GM23248 (cell line): ENCODE measurements around the gene TNIP3. TPM values are rescaled to one million over a fixed set of nuclear protein-coding genes. Genes with fewer than 3 reads are reported as not detected.

Experiments used
- DNase-seq: peaks from one replicate; pipeline ENCODE4 v3.0.0-alpha.2; 2015
- H2AFZ ChIP-seq: fragments of 200-600 bp; sonication (generic); 2 replicates; pipeline ENCODE4 v1.6.1; 2016; ENCODE audit warnings: antibody characterized with exemption
- H3F3A ChIP-seq: fragments of 200-600 bp; sonication (generic); 2 replicates; pipeline ENCODE4 v1.6.1; 2016; ENCODE audit warnings: mild to moderate bottlenecking, antibody characterized with exemption, mixed run types; ENCODE audit not compliant: insufficient read depth
- H3K27ac ChIP-seq: fragments of 200-600 bp; sonication (generic); 2 replicates; pipeline ENCODE4 v1.5.1; 2016; ENCODE audit warnings: mild to moderate bottlenecking
- H3K27me3 ChIP-seq: fragments of 200-600 bp; sonication (generic); replicated peaks from 2 replicates; pipeline ENCODE4 v1.6.1; 2016; ENCODE audit warnings: mild to moderate bottlenecking; ENCODE audit not compliant: insufficient read depth
- H3K36me3 ChIP-seq: fragments of 200-600 bp; sonication (generic); 2 replicates; pipeline ENCODE4 v1.6.1; 2016; ENCODE audit warnings: low read depth, mild to moderate bottlenecking
- H3K4me1 ChIP-seq: fragments of 200-600 bp; sonication (generic); 2 replicates; pipeline ENCODE4 v1.6.1; 2016; ENCODE audit warnings: mild to moderate bottlenecking; ENCODE audit not compliant: insufficient read depth
- H3K4me2 ChIP-seq: fragments of 200-600 bp; sonication (generic); one replicate; pipeline ENCODE4 v1.6.1; 2016; ENCODE audit warnings: mild to moderate bottlenecking; ENCODE audit not compliant: unreplicated experiment
- H3K4me3 ChIP-seq: fragments of 200-600 bp; sonication (generic); 2 replicates; pipeline ENCODE4 v1.5.1; 2016; ENCODE audit warnings: mild to moderate bottlenecking
- H3K79me2 ChIP-seq: fragments of 200-600 bp; sonication (generic); 2 replicates; pipeline ENCODE4 v1.6.1; 2016; ENCODE audit warnings: mild to moderate bottlenecking; ENCODE audit not compliant: insufficient read depth
- H3K9ac ChIP-seq: fragments of 200-600 bp; sonication (generic); 2 replicates; pipeline ENCODE4 v1.6.1; 2016; ENCODE audit warnings: mild to moderate bottlenecking
- H3K9me2 ChIP-seq: fragments of 200-600 bp; sonication (generic); 2 replicates; pipeline ENCODE4 v1.6.1; 2016; ENCODE audit warnings: mixed run types, mild to moderate bottlenecking, moderate library complexity; ENCODE audit not compliant: insufficient read depth
- H3K9me3 ChIP-seq: fragments of 200-600 bp; sonication (generic); one replicate; pipeline ENCODE4 v1.6.1; 2017; ENCODE audit warnings: low read depth
- H4K20me1 ChIP-seq: fragments of 200-600 bp; sonication (generic); 2 replicates; pipeline ENCODE4 v1.6.0; 2016; ENCODE audit not compliant: insufficient read depth
- EZH2 ChIP-seq: fragments of 200-600 bp; sonication (generic); IDR thresholded peaks from 2 replicates; pipeline ENCODE4 v1.6.1; 2018; ENCODE audit warnings: antibody characterized with exemption, mild to moderate bottlenecking; ENCODE audit not compliant: insufficient read depth, poor library complexity, severe bottlenecking
- EZH2phosphoT487 ChIP-seq: fragments of 200-600 bp; sonication (generic); IDR thresholded peaks from 2 replicates; pipeline ENCODE4 v1.6.1; 2018; ENCODE audit warnings: antibody characterized with exemption, moderate library complexity, mild to moderate bottlenecking, low read depth; ENCODE audit not compliant: insufficient read depth
- WGBS, 2 experiments: methylation state at CpG; one replicate each; pipeline ENCODE4 v1.1.6; 2015 to 2017; ENCODE audit warnings: low lambda C conversion rate in 2 of 2, low coverage in 1 of 2; ENCODE audit errors: missing lambda C conversion rate in 2 of 2; 5-methylcytosine and 5-hydroxymethylcytosine counted together
- in situ Hi-C: fragments of 300-500 bp; cut with MboI; formaldehyde crosslinking; loops from 2 replicates; pipeline ENCODE4 v1.15.0; 2020
- polyA plus RNA-seq: library from polyadenylated mRNA; unstranded; fragments of >200 nt; fragmentation: Nextera tagmentation; extraction: Ambion mirVana; gene quantifications from 2 replicates; pipeline ENCODE4 v1.2.1, GENCODE V29; 2016
- total RNA-seq: library from RNA; depleted of rRNA; stranded (reverse); fragments of >200 nt; shearing (Covaris generic); gene quantifications from 2 replicates; pipeline ENCODE4 v1.2.3, GENCODE V29; 2014

Gene TNIP3
- total and polyA plus RNA-seq, 2 experiments from 2014 or later: 0.76 to 2.2 TPM

GRCh38 chr4:121140716-121141460 is 23.2 kb downstream of the TNIP3 start:
- Histone ChIP-seq H3F3A (peaks cover 38% of the 10 kb centered on the region), H3K4me3 (no peak overlapping the region), H3K27me3 (no peaks in the 10 kb centered on the region), H4K20me1 (no peaks in the 10 kb centered on the region), H3K36me3 (no peaks in the 10 kb centered on the region), H3K9ac (0 out of 2 replicates have a peak overlapping the region, but pooled peaks have one; percentile 14), H2AFZ (no peak overlapping the region), H3K9me3 (no peaks in the 10 kb centered on the region), H3K27ac (peak overlapping the region; percentile 70), H3K4me2 (peak overlapping the region; percentile 69), H3K4me1 (peaks cover 52% of the 10 kb centered on the region), H3K9me2 (no peaks in the 10 kb centered on the region), H3K79me2 (no peaks in the 10 kb centered on the region)
- DNase-seq: peak; percentile 94
- TF ChIP-seq EZH2phosphoT487: peak; percentile 87
- no peak for TF ChIP-seq EZH2
- in situ Hi-C loops: no loop called here
- 31 to 32% methylated on average over 5 of the region's 5 CpGs for WGBS, 2 experiments

GRCh38 chr4:121139533-121140222 is 24.4 kb downstream of the TNIP3 start:
- WGBS, 2 experiments: 57 to 63% methylated on average over 7 of the region's 7 CpGs
- no peak overlapping the region for H2AFZ ChIP-seq
- H3F3A ChIP-seq: peaks cover 38% of the 10 kb centered on the region
- 0 out of 2 replicates have a peak overlapping the region, but pooled peaks have one; percentile 7 for H3K9ac ChIP-seq
- no peak overlapping the region for H3K4me3 ChIP-seq
- in situ Hi-C loops: no loop called here
- TF ChIP-seq EZH2 (no peak), EZH2phosphoT487 (no peak)
- H3K9me3 ChIP-seq: no peaks in the 10 kb centered on the region
- H3K79me2 ChIP-seq: no peaks in the 10 kb centered on the region
- H4K20me1 ChIP-seq: no peaks in the 10 kb centered on the region
- H3K9me2 ChIP-seq: no peaks in the 10 kb centered on the region
- H3K36me3 ChIP-seq: no peaks in the 10 kb centered on the region
- peak; percentile 68 for DNase-seq
- H3K27me3 ChIP-seq: no peaks in the 10 kb centered on the region
- H3K4me2 ChIP-seq: peak overlapping the region; percentile 35
- H3K4me1 ChIP-seq: peaks cover 52% of the 10 kb centered on the region
- H3K27ac ChIP-seq: peak overlapping the region; percentile 70

GRCh38 chr4:121138039-121138825 is 25.9 kb downstream of the TNIP3 start:
- no peaks in the 10 kb centered on the region for H3K27me3 ChIP-seq
- peaks cover 38% of the 10 kb centered on the region for H3F3A ChIP-seq
- no peak for DNase-seq
- TF ChIP-seq EZH2: no peak
- no peak overlapping the region for H3K9ac ChIP-seq
- no peaks in the 10 kb centered on the region for H4K20me1 ChIP-seq
- no peaks in the 10 kb centered on the region for H3K36me3 ChIP-seq
- no peaks in the 10 kb centered on the region for H3K9me3 ChIP-seq
- no peaks in the 10 kb centered on the region for H3K9me2 ChIP-seq
- peak overlapping the region; percentile 62 for H2AFZ ChIP-seq
- peaks cover 49% of the 10 kb centered on the region for H3K4me1 ChIP-seq
- 52 to 56% methylated on average over 5 of the region's 5 CpGs for WGBS, 2 experiments
- H3K4me2 ChIP-seq: no peak overlapping the region
- no peak overlapping the region for H3K4me3 ChIP-seq
- in situ Hi-C loops: no loop called here
- H3K27ac ChIP-seq: no peak overlapping the region; the same call in 1 of the 2 replicates
- no peaks in the 10 kb centered on the region for H3K79me2 ChIP-seq

GRCh38 chr4:121130326-121130660 is 33.8 kb downstream of the TNIP3 start:
- Histone ChIP-seq H3K4me2 (no peak overlapping the region), H3F3A (no peaks in the 10 kb centered on the region), H3K9me3 (no peaks in the 10 kb centered on the region), H3K27me3 (no peaks in the 10 kb centered on the region), H3K9me2 (no peaks in the 10 kb centered on the region), H4K20me1 (no peaks in the 10 kb centered on the region), H3K79me2 (no peaks in the 10 kb centered on the region), H3K36me3 (no peaks in the 10 kb centered on the region), H3K27ac (no peak overlapping the region), H3K9ac (no peak overlapping the region), H3K4me1 (no peaks in the 10 kb centered on the region), H2AFZ (no peak overlapping the region), H3K4me3 (no peak overlapping the region)
- in situ Hi-C loops: no loop called here
- no peak for DNase-seq
- TF ChIP-seq EZH2phosphoT487 (no peak), EZH2 (no peak)
- WGBS, 2 experiments: 80 to 91% methylated on average over 4 of the region's 4 CpGs
